ENCODE results near the gene RFNG. TPM values are rescaled to one million over a fixed set of nuclear protein-coding genes. Genes with fewer than 3 reads are reported as not detected.

The RFNG gene
- total RNA-seq, 1 donor from 2014 or later: 13.6 TPM

GRCh38 chr17:82078433-82078832 is 26.8 kb upstream of the RFNG start:
- H3K9me3 ChIP-seq (ENCODE audit: low read depth): no peaks in the 10 kb centered on the region
- H3K4me2 ChIP-seq: no peak overlapping the region
- peak overlapping the region; percentile 53 for H3K27ac ChIP-seq
- no peak overlapping the region for H3K4me3 Mint-ChIP-seq
- H3K9me3 Mint-ChIP-seq: no peaks in the 10 kb centered on the region
- H3K4me1 Mint-ChIP-seq: peaks cover 2% of the 10 kb centered on the region
- DNase-seq (ENCODE audit: low spot score): no peak
- peaks cover 2% of the 10 kb centered on the region for H3K27me3 Mint-ChIP-seq (ENCODE audit: insufficient read depth, low read depth)
- no peak overlapping the region for H3K4me3 ChIP-seq
- TF ChIP-seq EZH2 (IDR thresholded peaks at IDR 0.05) (no peak), EZH2phosphoT487 (IDR thresholded peaks at IDR 0.05) (no peak)
- H4K20me1 ChIP-seq (ENCODE audit: low read depth): peaks cover 48% of the 10 kb centered on the region
- peaks cover 5% of the 10 kb centered on the region for H3K36me3 Mint-ChIP-seq
- H3K9ac ChIP-seq: no peak overlapping the region
- H3F3A ChIP-seq (ENCODE audit: low read depth): peaks cover 37% of the 10 kb centered on the region
- H2AFZ ChIP-seq (replicated peaks): no peak overlapping the region
- H3K27me3 ChIP-seq: peaks cover 12% of the 10 kb centered on the region
- H3K36me3 ChIP-seq: no peaks in the 10 kb centered on the region
- no peaks in the 10 kb centered on the region for H3K4me1 ChIP-seq
- no peak overlapping the region for H3K27ac Mint-ChIP-seq
- H3K79me2 ChIP-seq (ENCODE audit: low read depth): no peaks in the 10 kb centered on the region

- Histone ChIP-seq H3K79me2 (ENCODE audit: low read depth) (no peaks in the 10 kb centered on the region), H3K27me3 (peaks cover 19% of the 10 kb centered on the region), H3K9me3 (ENCODE audit: low read depth) (no peaks in the 10 kb centered on the region), H3K9ac (no peak overlapping the region), H3K27ac (peak overlapping the region; percentile 34), H3K4me3 (no peak overlapping the region), H3K4me2 (no peak overlapping the region), H3K36me3 (no peaks in the 10 kb centered on the region), H4K20me1 (ENCODE audit: low read depth) (peaks cover 42% of the 10 kb centered on the region), H2AFZ (replicated peaks) (no peak overlapping the region), H3K4me1 (no peaks in the 10 kb centered on the region), H3F3A (ENCODE audit: low read depth) (peaks cover 37% of the 10 kb centered on the region)
- no peak for TF ChIP-seq EZH2 (IDR thresholded peaks at IDR 0.05)
- peak; percentile 7 for TF ChIP-seq CTCF (IDR thresholded peaks at IDR 0.05)
- TF ChIP-seq EZH2phosphoT487 (IDR thresholded peaks at IDR 0.05): no peak
- Mint-ChIP-seq H3K4me1 (peaks cover 2% of the 10 kb centered on the region), H3K9me3 (no peaks in the 10 kb centered on the region), H3K4me3 (no peak overlapping the region), H3K27ac (no peak overlapping the region), H3K36me3 (peaks cover 5% of the 10 kb centered on the region), H3K27me3 (ENCODE audit: insufficient read depth, low read depth) (peaks cover 2% of the 10 kb centered on the region)
- peak; percentile 41 for DNase-seq (ENCODE audit: low spot score)
Measured at GRCh38 chr17:82077617-82078358, 26.2 kb upstream of the RFNG start.

- Histone ChIP-seq H3K27ac (peak overlapping the region; percentile 34), H3K4me2 (no peak overlapping the region), H3F3A (ENCODE audit: low read depth) (peaks cover 37% of the 10 kb centered on the region), H3K36me3 (no peaks in the 10 kb centered on the region), H3K27me3 (peaks cover 25% of the 10 kb centered on the region), H3K9me3 (ENCODE audit: low read depth) (no peaks in the 10 kb centered on the region), H3K9ac (no peak overlapping the region), H3K4me1 (no peaks in the 10 kb centered on the region), H3K4me3 (no peak overlapping the region), H2AFZ (replicated peaks) (no peak overlapping the region), H4K20me1 (ENCODE audit: low read depth) (peaks cover 34% of the 10 kb centered on the region), H3K79me2 (ENCODE audit: low read depth) (no peaks in the 10 kb centered on the region)
- peak; percentile 57 for DNase-seq (ENCODE audit: low spot score)
- H3K4me3 Mint-ChIP-seq: no peak overlapping the region
- no peaks in the 10 kb centered on the region for H3K9me3 Mint-ChIP-seq
- peaks cover 5% of the 10 kb centered on the region for H3K36me3 Mint-ChIP-seq
- H3K4me1 Mint-ChIP-seq: peaks cover 2% of the 10 kb centered on the region
- H3K27me3 Mint-ChIP-seq (ENCODE audit: insufficient read depth, low read depth): peaks cover 2% of the 10 kb centered on the region
- TF ChIP-seq EZH2phosphoT487 (IDR thresholded peaks at IDR 0.05) (no peak), CTCF (IDR thresholded peaks at IDR 0.05) (no peak), EZH2 (IDR thresholded peaks at IDR 0.05) (no peak)
- H3K27ac Mint-ChIP-seq: no peak overlapping the region
Measured at GRCh38 chr17:82076785-82077591, 25.4 kb upstream of the RFNG start.

Measured in neural progenitor cell (in vitro differentiated cells).